ENCODE results near the gene KTN1. TPM values are rescaled to one million over a fixed set of nuclear protein-coding genes. Genes with fewer than 3 reads are reported as not detected.

KTN1 gene
- total RNA-seq, 1 donor from 2014 or later, result 191 TPM

- Mint-ChIP-seq H3K36me3 (no peaks in the 10 kb centered on the region), H3K9me3 (no peaks in the 10 kb centered on the region), H3K27me3 (ENCODE audit: insufficient read depth, low read depth) (no peaks in the 10 kb centered on the region), H3K4me1 (peaks cover 37% of the 10 kb centered on the region), H3K27ac (no peak overlapping the region), H3K4me3 (peak overlapping the region; percentile 94)
- Histone ChIP-seq H2AFZ (replicated peaks) (no peak overlapping the region), H3K4me1 (peaks cover 39% of the 10 kb centered on the region), H3K9ac (peak overlapping the region; percentile 74), H3K79me2 (ENCODE audit: low read depth) (peaks cover 65% of the 10 kb centered on the region), H3F3A (ENCODE audit: low read depth) (peaks cover 29% of the 10 kb centered on the region), H3K27me3 (no peaks in the 10 kb centered on the region), H3K27ac (peak overlapping the region; percentile 87), H4K20me1 (ENCODE audit: low read depth) (peaks cover 53% of the 10 kb centered on the region), H3K36me3 (no peaks in the 10 kb centered on the region), H3K4me3 (peak overlapping the region; percentile 87), H3K4me2 (peak overlapping the region; percentile 77), H3K9me3 (ENCODE audit: low read depth) (no peaks in the 10 kb centered on the region)
- DNase-seq (ENCODE audit: low spot score), result peak; percentile 80
- TF ChIP-seq, protein P1, sequence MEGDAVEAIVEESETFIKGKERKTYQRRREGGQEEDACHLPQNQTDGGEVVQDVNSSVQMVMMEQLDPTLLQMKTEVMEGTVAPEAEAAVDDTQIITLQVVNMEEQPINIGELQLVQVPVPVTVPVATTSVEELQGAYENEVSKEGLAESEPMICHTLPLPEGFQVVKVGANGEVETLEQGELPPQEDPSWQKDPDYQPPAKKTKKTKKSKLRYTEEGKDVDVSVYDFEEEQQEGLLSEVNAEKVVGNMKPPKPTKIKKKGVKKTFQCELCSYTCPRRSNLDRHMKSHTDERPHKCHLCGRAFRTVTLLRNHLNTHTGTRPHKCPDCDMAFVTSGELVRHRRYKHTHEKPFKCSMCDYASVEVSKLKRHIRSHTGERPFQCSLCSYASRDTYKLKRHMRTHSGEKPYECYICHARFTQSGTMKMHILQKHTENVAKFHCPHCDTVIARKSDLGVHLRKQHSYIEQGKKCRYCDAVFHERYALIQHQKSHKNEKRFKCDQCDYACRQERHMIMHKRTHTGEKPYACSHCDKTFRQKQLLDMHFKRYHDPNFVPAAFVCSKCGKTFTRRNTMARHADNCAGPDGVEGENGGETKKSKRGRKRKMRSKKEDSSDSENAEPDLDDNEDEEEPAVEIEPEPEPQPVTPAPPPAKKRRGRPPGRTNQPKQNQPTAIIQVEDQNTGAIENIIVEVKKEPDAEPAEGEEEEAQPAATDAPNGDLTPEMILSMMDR (IDR thresholded peaks at IDR 0.05), result peak; percentile 13
- TF ChIP-seq EZH2 (IDR thresholded peaks at IDR 0.05), result no peak
These were observed 699 bp downstream of the KTN1 start for GRCh38 chr14:55580470-55581341.

DNA sequence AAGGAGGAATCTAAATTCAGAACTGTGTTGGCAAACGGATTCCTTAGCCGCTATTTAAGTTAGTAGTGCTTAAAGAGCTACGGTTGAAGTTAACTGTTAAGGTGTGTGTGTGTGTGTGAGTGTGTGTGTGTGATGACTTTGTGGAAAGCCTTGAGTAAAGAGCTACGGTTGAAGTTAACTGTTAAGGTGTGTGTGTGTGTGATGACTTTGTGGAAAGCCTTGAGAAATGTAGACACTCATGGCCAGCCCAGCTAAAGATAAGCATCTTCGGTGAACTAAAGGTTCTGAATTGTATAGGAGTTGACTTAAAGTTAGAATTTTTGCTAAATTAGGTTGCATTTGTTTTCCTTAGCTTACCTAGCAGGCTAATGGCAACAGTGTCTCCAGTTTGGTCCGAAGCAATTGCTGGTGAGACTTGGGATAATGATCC lies 1.4 kb downstream of the KTN1 start:
- peaks cover 43% of the 10 kb centered on the region for H3K4me1 Mint-ChIP-seq
- H3K36me3 ChIP-seq, result no peaks in the 10 kb centered on the region
- no peak overlapping the region for H3K9ac ChIP-seq
- H3F3A ChIP-seq (ENCODE audit: low read depth), result peaks cover 29% of the 10 kb centered on the region
- no peak for DNase-seq (ENCODE audit: low spot score)
- TF ChIP-seq, protein P1 (IDR thresholded peaks at IDR 0.05), result no peak
- no peaks in the 10 kb centered on the region for H3K27me3 Mint-ChIP-seq (ENCODE audit: insufficient read depth, low read depth)
- H3K27ac Mint-ChIP-seq, result no peak overlapping the region
- H3K27ac ChIP-seq, result no peak overlapping the region
- H3K9me3 ChIP-seq (ENCODE audit: low read depth), result no peaks in the 10 kb centered on the region
- H3K9me3 Mint-ChIP-seq, result no peaks in the 10 kb centered on the region
- no peaks in the 10 kb centered on the region for H3K27me3 ChIP-seq
- H3K4me2 ChIP-seq, result peak overlapping the region; percentile 77
- H2AFZ ChIP-seq (replicated peaks), result no peak overlapping the region
- H3K4me1 ChIP-seq, result peaks cover 40% of the 10 kb centered on the region
- peak overlapping the region; percentile 94 for H3K4me3 Mint-ChIP-seq
- no peaks in the 10 kb centered on the region for H3K36me3 Mint-ChIP-seq
- H3K4me3 ChIP-seq, result peak overlapping the region; percentile 87
- H4K20me1 ChIP-seq (ENCODE audit: low read depth), result peaks cover 60% of the 10 kb centered on the region
- peaks cover 72% of the 10 kb centered on the region for H3K79me2 ChIP-seq (ENCODE audit: low read depth)

DNA sequence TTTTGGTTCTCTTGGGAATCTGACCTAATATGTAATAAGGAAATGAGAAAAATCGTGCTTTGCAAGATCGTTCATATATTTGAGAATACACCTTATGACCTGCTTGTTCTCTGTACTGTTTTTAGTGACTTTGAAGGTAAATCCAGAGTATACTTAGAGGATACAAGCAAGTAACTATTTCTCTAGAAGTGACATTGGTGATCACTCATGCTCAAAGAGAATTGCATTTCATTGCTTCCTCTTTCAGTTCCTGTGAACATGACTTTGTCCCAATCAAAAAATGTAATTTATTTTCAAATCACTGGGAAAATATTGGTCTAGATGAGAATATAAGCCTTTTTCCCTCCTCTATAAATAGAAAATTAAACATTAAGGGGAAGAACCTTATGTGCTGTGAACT lies 2.7 kb downstream of the KTN1 start:
- no peak overlapping the region for H3K27ac ChIP-seq
- H3K27me3 ChIP-seq, result no peaks in the 10 kb centered on the region
- TF ChIP-seq, protein P1 (IDR thresholded peaks at IDR 0.05), result no peak
- TF ChIP-seq EZH2 (IDR thresholded peaks at IDR 0.05) (no peak), EZH2phosphoT487 (IDR thresholded peaks at IDR 0.05) (no peak)
- DNase-seq (ENCODE audit: low spot score), result no peak
- no peak overlapping the region for H2AFZ ChIP-seq (replicated peaks)
- H3K36me3 Mint-ChIP-seq, result no peaks in the 10 kb centered on the region
- H3K4me2 ChIP-seq, result no peak overlapping the region
- no peaks in the 10 kb centered on the region for H3K9me3 Mint-ChIP-seq
- peaks cover 86% of the 10 kb centered on the region for H3K79me2 ChIP-seq (ENCODE audit: low read depth)
- peaks cover 74% of the 10 kb centered on the region for H4K20me1 ChIP-seq (ENCODE audit: low read depth)
- peaks cover 29% of the 10 kb centered on the region for H3F3A ChIP-seq (ENCODE audit: low read depth)
- peaks cover 47% of the 10 kb centered on the region for H3K4me1 Mint-ChIP-seq
- no peaks in the 10 kb centered on the region for H3K27me3 Mint-ChIP-seq (ENCODE audit: insufficient read depth, low read depth)
- no peaks in the 10 kb centered on the region for H3K36me3 ChIP-seq
- no peaks in the 10 kb centered on the region for H3K9me3 ChIP-seq (ENCODE audit: low read depth)
- H3K27ac Mint-ChIP-seq, result no peak overlapping the region
- no peak overlapping the region for H3K4me3 ChIP-seq
- H3K4me3 Mint-ChIP-seq, result no peak overlapping the region
- H3K4me1 ChIP-seq, result peaks cover 40% of the 10 kb centered on the region
- no peak overlapping the region for H3K9ac ChIP-seq

Measured in neural progenitor cell (in vitro differentiated cells).